K562 (cell line): Measurements from ENCODE around the gene CTSZ. TPM values are rescaled to one million over a fixed set of nuclear protein-coding genes. Genes with fewer than 3 reads are reported as not detected.

ENCODE experiments used
- HMG20B ChIP-seq: fragments of 250-450 bp; sonication (Bioruptor Pico); IDR thresholded peaks from 2 replicates; pipeline ENCODE4 v1.5.0; 2021; ENCODE audit warnings: mild to moderate bottlenecking
- POLR3G ChIP-seq: IDR thresholded peaks from 2 replicates; pipeline ENCODE4 v1.6.1; 2011; ENCODE audit not compliant: insufficient read length, insufficient replicate concordance; ENCODE audit errors: extremely low read depth
- TFAM ChIP-seq: fragments of 250-450 bp; sonication (Bioruptor Pico); conservative IDR thresholded peaks from 2 replicates; pipeline ENCODE4 v1.5.0; 2021; ENCODE audit warnings: mild to moderate bottlenecking, moderate library complexity
- ZNF175 ChIP-seq: fragments of 200-800 bp; sonication (Bioruptor generic); IDR thresholded peaks from 2 replicates; pipeline ENCODE4 v1.6.1; 2016; ENCODE audit warnings: low read depth, mild to moderate bottlenecking, missing genetic modification characterization, missing compliant biosample characterization
- ZNF347 ChIP-seq: fragments of 450-650 bp; formaldehyde crosslinking; IDR thresholded peaks from 2 replicates; pipeline ENCODE4 v1.4.0; 2020; ENCODE audit warnings: low read depth, mild to moderate bottlenecking, moderate library complexity
- ZNF586 ChIP-seq: fragments of 450-650 bp; formaldehyde crosslinking; conservative IDR thresholded peaks from 2 replicates; pipeline ENCODE4 v1.4.0; 2020; ENCODE audit warnings: mild to moderate bottlenecking, moderate library complexity
- ZNF717 ChIP-seq: fragments of 250-450 bp; sonication (Bioruptor Pico); IDR thresholded peaks from 2 replicates; pipeline ENCODE4 v1.5.0; 2021
- polyA plus RNA-seq, 8 experiments: library from polyadenylated mRNA; depleted of rRNA in 4 of 8; stranded (reverse) in 5 of 8; unstranded in 3 of 8; fragments of >200 nt; fragmentation: Nextera tagmentation in 2 of 8; fragmentation: Illumina TruSeq in 1 of 8; extraction: Ambion mirVana in 2 of 8; extraction: Trizol in 1 of 8; gene quantifications; 2 replicates each; pipeline versions ENCODE4 v1.2.1 to v1.2.3, GENCODE V29; 2011 to 2014; ENCODE audit warnings: inconsistent platforms in 1 of 8, missing spikeins in 1 of 8
- total RNA-seq, 7 experiments: library from RNA; depleted of rRNA in 6 of 7; stranded (reverse); fragments of >200 nt in 6 of 7; fragmentation: Illumina TruSeq in 2 of 7; extraction: Trizol in 2 of 7; gene quantifications; 2 replicates each; pipeline versions ENCODE4 v1.2.1 to v1.2.3, GENCODE V29; 2011 to 2021; ENCODE audit warnings: low replicate concordance in 1 of 7
- TF ChIP-seq, protein P1 (sequence below), 2 experiments: fragments of 200-800 bp in 1 of 2; sonication (Bioruptor generic) in 1 of 2; sonication (generic) in 1 of 2; formaldehyde crosslinking in 1 of 2; IDR thresholded peaks in 1 of 2; conservative IDR thresholded peaks in 1 of 2; 2 replicates each; pipeline versions ENCODE4 v1.5.0 to v1.6.1; 2016 to 2020; ENCODE audit warnings: missing compliant biosample characterization in 1 of 2, missing genetic modification characterization in 1 of 2, missing genetic modification reagents in 1 of 2

CTSZ gene
- total and polyA plus RNA-seq, 9 of the 15 experiments (the other 6 are each of a cell fraction or from before 2014, with no cell fraction given), result 1.6 to 143 (median 82.8) TPM

DNA sequence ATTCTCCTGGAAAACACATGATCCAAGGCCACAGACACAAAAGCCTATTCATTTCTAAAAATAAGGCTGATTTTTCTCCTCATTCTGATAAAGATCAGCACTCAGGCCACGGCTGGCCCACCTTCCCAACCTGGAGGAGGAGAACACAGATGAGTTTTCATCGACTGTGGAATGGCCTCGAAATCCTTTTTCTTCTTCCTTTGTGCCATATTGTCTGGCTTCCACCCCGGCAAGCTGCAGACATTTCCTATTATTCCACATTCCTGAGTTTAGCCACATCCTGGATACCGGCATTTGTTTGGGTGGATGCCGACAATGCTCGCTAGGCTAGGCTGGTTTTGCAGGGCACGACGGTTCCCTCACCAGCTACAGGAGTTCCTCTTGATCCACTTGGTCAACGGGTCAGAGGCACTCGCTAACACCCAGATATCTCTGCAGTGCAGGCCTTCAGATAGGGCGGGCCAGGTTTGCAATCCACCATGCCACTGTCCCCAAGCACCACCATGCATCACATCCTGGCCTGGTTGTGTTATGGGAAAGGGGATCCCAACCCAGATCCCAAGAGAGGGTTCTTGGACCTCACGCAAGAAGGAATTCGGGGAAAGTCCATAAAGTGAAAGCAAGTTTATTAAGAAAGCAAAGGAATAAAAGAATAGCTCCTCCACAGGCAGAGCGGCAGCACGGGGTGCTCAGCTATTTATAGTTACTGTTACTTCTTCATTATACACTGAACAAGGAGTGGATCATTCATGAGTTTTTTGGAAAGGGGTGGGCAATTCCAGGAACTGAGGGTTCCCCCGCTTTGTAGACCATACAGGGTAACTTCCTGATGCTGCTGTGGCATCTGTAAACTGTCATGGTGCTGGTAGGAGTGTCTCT, 4.2 kb upstream of the CTSZ start (continued):
- no peak for TF ChIP-seq POLR3G
- TF ChIP-seq ZNF586, result no peak
- TF ChIP-seq ZNF175 (CRISPR knock-in tag), result no peak
- TF ChIP-seq HMG20B (CRISPR knock-in tag), result no peak
- TF ChIP-seq ZNF347 (CRISPR knock-in tag), result no peak
- TF ChIP-seq, protein P1, sequence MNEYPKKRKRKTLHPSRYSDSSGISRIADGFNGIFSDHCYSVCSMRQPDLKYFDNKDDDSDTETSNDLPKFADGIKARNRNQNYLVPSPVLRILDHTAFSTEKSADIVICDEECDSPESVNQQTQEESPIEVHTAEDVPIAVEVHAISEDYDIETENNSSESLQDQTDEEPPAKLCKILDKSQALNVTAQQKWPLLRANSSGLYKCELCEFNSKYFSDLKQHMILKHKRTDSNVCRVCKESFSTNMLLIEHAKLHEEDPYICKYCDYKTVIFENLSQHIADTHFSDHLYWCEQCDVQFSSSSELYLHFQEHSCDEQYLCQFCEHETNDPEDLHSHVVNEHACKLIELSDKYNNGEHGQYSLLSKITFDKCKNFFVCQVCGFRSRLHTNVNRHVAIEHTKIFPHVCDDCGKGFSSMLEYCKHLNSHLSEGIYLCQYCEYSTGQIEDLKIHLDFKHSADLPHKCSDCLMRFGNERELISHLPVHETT (CRISPR knock-in tag; conservative IDR thresholded peaks at IDR 0.05 in 1 of 2, IDR thresholded peaks at IDR 0.05 in 1 of 2), result no peak
- no peak for TF ChIP-seq TFAM (CRISPR knock-in tag)
- no peak for TF ChIP-seq ZNF717 (CRISPR knock-in tag)
